ENCODE measurements around the gene SNTG2. TPM values are rescaled to one million over a fixed set of nuclear protein-coding genes. Genes with fewer than 3 reads are reported as not detected.

SNTG2 gene
- total RNA-seq, 2 donors from 2014 or later: 0.72 to 1.0 TPM

DNA sequence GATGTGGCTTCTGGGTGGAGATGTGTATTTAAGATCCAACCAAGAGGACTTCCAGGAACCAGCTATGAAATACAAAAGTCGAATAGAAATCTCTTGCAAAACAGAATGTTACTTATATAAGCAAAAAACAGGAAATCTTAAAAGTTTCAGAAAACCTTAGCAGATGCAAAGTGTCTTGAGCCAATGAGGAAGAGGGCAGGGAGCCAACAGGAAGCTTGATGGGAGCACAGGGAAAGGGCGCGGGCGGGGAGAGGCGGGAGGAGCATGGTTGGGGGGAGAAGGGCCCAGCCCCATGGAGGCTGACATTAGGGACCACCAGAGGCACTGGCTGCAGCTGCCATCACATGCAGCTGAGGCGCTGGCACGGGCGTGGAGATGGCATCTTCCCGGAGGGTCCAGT is 203.3 kb downstream of the SNTG2 start:
- no peak overlapping the region for H3K4me3 ChIP-seq
- H3K36me3 ChIP-seq: no peaks in the 10 kb centered on the region
- no peaks in the 10 kb centered on the region for H3K27me3 ChIP-seq
- intact Hi-C loops (cut with DNase I): no loop called here
- H3K27ac ChIP-seq: no peak overlapping the region
- no peak overlapping the region for H3K9ac ChIP-seq (ENCODE audit: low read depth in 2 of 2, low read length in 2 of 2)
- DNase-seq: peak; percentile 45
- no peaks in the 10 kb centered on the region for H3K9me3 ChIP-seq
- no peaks in the 10 kb centered on the region for H3K4me1 ChIP-seq
- TF ChIP-seq, protein P1, sequence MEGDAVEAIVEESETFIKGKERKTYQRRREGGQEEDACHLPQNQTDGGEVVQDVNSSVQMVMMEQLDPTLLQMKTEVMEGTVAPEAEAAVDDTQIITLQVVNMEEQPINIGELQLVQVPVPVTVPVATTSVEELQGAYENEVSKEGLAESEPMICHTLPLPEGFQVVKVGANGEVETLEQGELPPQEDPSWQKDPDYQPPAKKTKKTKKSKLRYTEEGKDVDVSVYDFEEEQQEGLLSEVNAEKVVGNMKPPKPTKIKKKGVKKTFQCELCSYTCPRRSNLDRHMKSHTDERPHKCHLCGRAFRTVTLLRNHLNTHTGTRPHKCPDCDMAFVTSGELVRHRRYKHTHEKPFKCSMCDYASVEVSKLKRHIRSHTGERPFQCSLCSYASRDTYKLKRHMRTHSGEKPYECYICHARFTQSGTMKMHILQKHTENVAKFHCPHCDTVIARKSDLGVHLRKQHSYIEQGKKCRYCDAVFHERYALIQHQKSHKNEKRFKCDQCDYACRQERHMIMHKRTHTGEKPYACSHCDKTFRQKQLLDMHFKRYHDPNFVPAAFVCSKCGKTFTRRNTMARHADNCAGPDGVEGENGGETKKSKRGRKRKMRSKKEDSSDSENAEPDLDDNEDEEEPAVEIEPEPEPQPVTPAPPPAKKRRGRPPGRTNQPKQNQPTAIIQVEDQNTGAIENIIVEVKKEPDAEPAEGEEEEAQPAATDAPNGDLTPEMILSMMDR (IDR thresholded peaks at IDR 0.05): no peak

DNA sequence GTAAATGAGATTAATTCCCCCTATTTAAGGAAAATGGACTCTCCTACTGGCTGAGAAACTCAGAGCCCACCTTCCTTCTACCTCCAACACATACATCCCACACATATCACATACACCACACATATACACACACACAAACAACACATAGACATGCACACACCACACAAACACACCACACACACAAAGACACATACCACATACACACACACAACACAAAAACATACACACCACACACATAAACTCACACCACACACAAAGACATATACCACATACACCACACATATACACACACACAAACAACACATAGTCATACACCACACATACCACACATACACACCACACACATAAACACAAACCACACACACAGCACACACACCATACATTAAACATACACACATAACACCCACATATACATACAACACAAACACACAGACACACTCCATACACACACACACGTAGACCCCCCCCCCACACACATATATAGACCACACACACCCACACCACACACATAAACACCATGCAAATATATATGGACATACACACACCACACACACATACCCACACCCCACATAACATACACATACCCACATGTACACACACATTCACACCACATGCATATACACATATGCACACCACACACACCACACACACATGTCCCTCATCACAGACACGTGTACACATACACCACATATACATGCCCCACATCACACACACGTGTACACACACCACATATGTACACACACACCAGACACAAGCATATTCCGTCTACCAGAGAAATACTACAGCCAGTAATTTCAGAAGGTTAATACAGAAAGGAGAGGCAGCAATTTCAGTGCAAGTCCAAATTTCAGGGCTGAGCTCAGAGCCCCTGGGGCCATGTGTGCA is 204.3 kb downstream of the SNTG2 start:
- Histone ChIP-seq H3K27me3 (no peaks in the 10 kb centered on the region), H3K36me3 (no peaks in the 10 kb centered on the region), H3K4me3 (no peak overlapping the region), H3K4me1 (no peaks in the 10 kb centered on the region), H3K9me3 (no peaks in the 10 kb centered on the region), H3K9ac (ENCODE audit: low read depth in 2 of 2, low read length in 2 of 2) (no peak overlapping the region), H3K27ac (no peak overlapping the region)
- intact Hi-C loops (cut with DNase I): no loop called here
- TF ChIP-seq, protein P1 (IDR thresholded peaks at IDR 0.05): no peak
- DNase-seq: no peak

DNA sequence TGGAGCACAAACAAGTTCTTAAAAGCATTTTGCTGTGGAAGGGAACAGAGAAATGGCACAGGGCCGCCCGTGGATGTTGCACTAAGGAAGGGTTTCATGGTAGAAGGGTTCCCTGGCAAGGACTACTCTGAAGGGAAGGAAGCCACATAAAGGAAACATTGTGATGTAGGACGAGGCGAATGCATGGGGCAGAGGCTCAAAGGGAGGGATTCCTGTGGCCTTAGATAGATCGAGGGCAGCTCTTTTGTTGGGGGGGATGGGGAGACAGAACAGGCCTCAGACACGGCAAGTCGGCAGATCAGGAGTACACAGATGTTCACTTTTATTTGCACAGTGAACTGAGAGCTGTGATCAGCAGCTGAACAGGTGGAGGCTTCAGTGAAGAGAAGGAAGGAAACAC is 205.4 kb downstream of the SNTG2 start:
- DNase-seq: no peak
- Histone ChIP-seq H3K9ac (ENCODE audit: low read depth in 2 of 2, low read length in 2 of 2) (no peak overlapping the region), H3K9me3 (no peaks in the 10 kb centered on the region), H3K4me1 (no peaks in the 10 kb centered on the region), H3K27ac (no peak overlapping the region), H3K36me3 (no peaks in the 10 kb centered on the region), H3K4me3 (no peak overlapping the region), H3K27me3 (no peaks in the 10 kb centered on the region)
- intact Hi-C loops (cut with DNase I): no loop called here
- TF ChIP-seq, protein P1 (IDR thresholded peaks at IDR 0.05): no peak

DNA sequence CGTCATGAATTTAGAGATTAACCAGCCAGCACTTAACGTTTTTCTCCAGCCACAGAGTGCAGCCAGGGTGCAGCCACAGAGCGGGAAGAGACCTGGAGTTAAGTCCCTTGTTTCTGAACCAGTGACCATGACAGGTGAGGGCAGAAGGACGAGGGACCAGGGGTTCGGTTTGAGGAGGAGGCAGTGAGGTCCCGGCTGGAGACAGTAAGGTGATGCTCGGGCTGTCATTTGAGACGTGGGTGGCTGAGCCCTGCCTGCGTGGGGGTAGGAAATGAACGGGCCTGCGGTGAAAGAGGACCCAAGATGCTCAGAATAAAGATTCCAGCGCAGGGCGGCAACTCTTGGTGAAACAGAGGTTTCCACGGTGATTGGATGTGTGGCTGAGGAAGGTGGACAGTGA is 205.9 kb downstream of the SNTG2 start:
- H3K4me3 ChIP-seq: no peak overlapping the region
- intact Hi-C loops (cut with DNase I): no loop called here
- no peak for DNase-seq
- H3K9ac ChIP-seq (ENCODE audit: low read depth in 2 of 2, low read length in 2 of 2): no peak overlapping the region
- TF ChIP-seq, protein P1 (IDR thresholded peaks at IDR 0.05): no peak
- H3K9me3 ChIP-seq: no peaks in the 10 kb centered on the region
- no peak overlapping the region for H3K27ac ChIP-seq
- no peaks in the 10 kb centered on the region for H3K4me1 ChIP-seq
- H3K36me3 ChIP-seq: no peaks in the 10 kb centered on the region
- no peaks in the 10 kb centered on the region for H3K27me3 ChIP-seq

- Histone ChIP-seq H3K4me1 (no peaks in the 10 kb centered on the region), H3K4me3 (no peak overlapping the region), H3K36me3 (no peaks in the 10 kb centered on the region), H3K9ac (ENCODE audit: low read depth in 2 of 2, low read length in 2 of 2) (no peak overlapping the region), H3K27ac (no peak overlapping the region), H3K9me3 (no peaks in the 10 kb centered on the region), H3K27me3 (no peaks in the 10 kb centered on the region)
- no peak for DNase-seq
- TF ChIP-seq, protein P1 (IDR thresholded peaks at IDR 0.05): no peak
- intact Hi-C loops (cut with DNase I): no loop called here
Measured at GRCh38 chr2:1157107-1157506, 206.5 kb downstream of the SNTG2 start.
